NCI-H510A treated with DMSO at 0.1 percent for 48 hours (cell line): ENCODE measurements around the gene TP53RK.

Experiments
- DNase-seq: peaks from one replicate; lab custom pipeline; 2025; lab: John Stamatoyannopoulos, UW

TP53RK gene

DNA sequence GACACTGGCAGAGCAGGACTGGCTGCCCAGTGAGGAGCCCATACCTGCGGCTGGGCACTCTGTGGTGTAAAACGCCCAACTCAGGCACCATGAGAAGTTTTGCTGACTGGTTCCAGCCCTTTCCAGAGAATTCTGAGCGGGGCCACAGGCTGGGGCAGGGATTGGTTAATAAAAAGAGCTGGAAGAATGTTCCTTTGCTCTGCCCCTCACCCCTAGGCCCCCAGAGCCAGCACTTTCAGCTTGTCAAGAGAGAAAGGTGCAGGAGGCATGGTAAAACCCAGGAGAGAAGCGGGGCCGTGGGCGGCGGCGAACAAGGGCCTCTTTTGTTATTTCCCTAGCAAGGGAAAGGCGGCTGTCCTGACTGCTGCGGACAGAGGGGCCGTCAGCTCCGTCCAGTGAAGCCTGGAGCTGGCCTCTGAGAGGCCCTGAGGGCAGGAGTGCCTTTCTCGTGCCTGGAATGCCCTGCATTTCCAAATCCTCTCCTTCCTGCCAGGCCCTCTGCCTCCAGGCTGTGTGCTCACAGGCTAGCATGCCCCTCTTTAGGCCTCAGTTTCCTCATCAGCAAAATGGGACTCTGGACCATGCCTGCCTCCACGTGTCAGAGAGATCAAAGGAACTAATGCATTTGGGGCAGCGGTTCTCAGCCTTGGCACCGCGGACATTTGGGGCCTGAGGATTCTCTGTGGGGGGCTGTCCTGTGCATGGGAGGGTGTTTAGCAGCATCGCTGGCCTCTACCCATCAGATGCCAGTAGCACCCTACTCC, 50.9 kb downstream of the TP53RK start:
- no peak for DNase-seq

DNA sequence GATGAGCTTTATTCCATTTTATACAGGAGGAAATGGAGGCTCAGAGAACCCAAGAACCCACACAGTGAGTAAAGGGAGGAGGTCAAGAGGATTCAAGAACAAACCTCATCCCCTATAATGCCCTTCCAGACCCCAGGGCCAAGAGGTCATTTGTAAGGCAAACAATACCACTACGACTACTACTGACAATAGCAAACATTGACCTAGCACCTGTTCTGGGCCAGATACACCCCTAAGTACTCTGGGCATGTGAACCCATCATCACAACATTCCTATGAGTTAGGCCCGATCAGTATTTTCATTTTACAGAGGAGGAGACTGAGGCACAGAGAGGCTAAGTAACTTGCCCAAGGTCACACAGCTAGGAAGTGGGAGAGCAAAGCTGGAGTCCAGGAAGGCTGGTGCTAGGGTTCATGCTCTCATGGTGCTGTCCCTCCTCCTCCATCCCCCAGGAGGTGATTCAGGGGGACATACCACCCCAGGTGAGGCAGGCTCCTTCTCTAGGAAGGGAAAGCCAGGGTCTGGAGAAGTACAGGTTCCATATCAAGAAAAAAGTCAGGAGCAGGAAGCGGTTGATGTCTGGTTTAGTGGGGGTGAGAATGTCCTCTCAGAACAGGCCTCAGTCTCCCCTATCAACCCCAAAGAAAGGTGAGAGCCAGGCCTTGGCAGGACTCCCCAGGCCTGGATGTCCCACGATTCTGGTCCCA, 51.7 kb downstream of the TP53RK start:
- no peak for DNase-seq

DNA sequence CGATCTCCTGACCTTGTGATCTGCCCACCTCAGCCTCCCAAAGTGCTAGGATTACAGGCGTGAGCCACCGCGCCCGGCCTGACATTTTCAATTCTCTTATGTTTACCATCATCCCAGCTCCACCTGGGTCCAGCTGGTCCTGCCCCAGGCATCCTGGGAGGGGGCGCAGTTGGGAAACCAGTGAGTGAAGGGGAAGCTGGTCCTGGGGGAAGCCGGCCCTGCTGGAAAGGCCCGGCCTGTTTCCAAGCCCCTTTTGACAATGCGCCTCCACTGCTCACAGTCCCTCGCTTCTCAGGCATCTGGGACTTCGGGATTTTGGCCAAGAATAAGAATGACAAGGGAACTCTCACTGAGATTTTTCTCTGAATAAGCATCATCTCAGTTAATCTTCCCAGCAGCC, 52.2 kb downstream of the TP53RK start:
- DNase-seq, result no peak

DNA sequence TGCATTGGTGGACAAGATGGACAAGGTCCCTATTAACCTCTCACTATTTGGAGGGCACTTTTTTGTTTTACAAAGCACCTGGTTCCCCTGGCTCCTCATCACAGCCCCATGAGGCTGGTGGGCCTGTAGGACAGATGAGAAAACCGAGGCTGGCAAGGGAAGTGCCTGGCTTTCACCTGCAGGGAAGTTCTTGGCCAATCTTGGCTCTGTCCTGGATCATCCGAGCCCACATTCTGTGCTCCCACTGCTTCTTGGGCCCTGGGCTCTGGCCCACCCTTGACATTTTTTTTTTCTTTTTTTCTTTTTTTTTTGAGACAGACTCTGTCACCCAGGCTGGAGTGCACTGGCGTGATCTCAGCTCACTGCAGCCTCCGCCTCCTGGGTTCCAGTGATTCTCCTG, 52.7 kb downstream of the TP53RK start:
- DNase-seq, result no peak

DNA sequence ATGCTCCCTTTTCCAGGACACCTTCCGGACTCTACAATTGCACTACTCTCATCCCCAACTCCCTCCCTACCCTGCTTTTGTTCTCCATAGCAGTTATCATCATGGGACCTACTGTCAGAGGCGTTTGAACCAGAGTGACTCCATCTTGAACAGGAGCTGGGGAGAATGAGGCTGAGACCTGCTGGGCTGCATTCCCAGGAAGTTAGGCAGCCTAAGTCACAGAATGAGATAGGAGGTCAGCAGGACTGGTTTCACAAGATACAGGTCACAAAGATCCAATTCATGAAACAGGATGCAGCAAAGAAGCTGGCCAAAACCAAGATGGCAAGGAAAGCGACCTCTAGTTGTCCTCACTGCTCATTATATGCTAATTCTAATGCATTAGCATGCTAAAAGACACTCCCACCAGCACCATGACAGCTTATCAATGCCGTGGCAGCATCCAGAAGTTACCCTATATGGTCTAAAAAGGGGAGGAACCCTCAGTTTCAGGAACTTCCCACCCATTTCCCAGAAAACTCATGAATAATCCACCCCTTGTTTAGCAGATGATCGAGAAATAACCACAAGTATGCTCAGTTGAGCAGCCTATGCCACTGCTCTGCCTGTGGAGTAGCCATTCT, 53.6 kb downstream of the TP53RK start:
- no peak for DNase-seq

DNA sequence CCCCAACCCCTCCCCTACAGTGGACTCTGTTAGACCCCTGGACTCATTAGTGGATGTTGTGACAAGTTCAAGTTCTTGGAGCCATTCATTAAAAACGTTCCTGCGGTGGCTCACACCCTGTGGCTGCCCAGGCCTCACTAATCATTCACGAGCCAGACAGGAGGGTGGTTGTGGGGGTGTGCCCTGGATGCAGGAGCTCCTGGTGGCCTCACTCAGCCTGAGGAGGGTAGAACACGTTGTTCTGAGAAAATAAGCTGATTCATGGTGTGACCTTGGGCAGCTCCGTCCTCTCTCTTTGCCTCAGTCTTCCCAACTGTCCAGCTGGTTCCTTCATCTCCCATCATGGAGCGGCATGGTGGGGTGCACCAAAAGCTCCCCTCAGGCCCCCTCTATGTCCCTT, 54.7 kb downstream of the TP53RK start:
- DNase-seq, result no peak
